Neural progenitor cell (in vitro differentiated cells): Measurements from ENCODE around the gene CCDC184. TPM values are rescaled to one million over a fixed set of nuclear protein-coding genes. Genes with fewer than 3 reads are reported as not detected.

Experiments used
- DNase-seq: peaks from one replicate; pipeline ENCODE4 v3.0.0-alpha.2; 2016; ENCODE audit warnings: low spot score
- H2AFZ ChIP-seq: fragments of 200-600 bp; sonication (generic); replicated peaks from 2 replicates; pipeline ENCODE4 v1.6.1; 2016; ENCODE audit warnings: antibody characterized with exemption
- H3F3A ChIP-seq: fragments of 200-600 bp; sonication (generic); 2 replicates; pipeline ENCODE4 v1.6.1; 2016; ENCODE audit warnings: antibody characterized with exemption, low read depth
- H3K27ac ChIP-seq: fragments of 200-600 bp; sonication (generic); 2 replicates; pipeline ENCODE4 v1.5.1; 2016; ENCODE audit warnings: mild to moderate bottlenecking
- H3K27me3 ChIP-seq: fragments of 200-600 bp; sonication (generic); 2 replicates; pipeline ENCODE4 v1.6.1; 2016; ENCODE audit warnings: mild to moderate bottlenecking, moderate library complexity
- H3K36me3 ChIP-seq: fragments of 200-600 bp; sonication (generic); 2 replicates; pipeline ENCODE4 v1.5.1; 2016
- H3K4me1 ChIP-seq: fragments of 200-600 bp; sonication (generic); 2 replicates; pipeline ENCODE4 v1.6.1; 2016; ENCODE audit warnings: mixed run types
- H3K4me2 ChIP-seq: fragments of 200-600 bp; sonication (generic); 2 replicates; pipeline ENCODE4 v1.6.1; 2016
- H3K4me3 ChIP-seq: fragments of 200-600 bp; sonication (generic); 2 replicates; pipeline ENCODE4 v1.5.1; 2016
- H3K79me2 ChIP-seq: fragments of 200-600 bp; sonication (generic); 2 replicates; pipeline ENCODE4 v1.6.1; 2016; ENCODE audit warnings: low read depth
- H3K9ac ChIP-seq: fragments of 200-600 bp; sonication (generic); 2 replicates; pipeline ENCODE4 v1.6.1; 2016
- H3K9me3 ChIP-seq: fragments of 200-600 bp; sonication (generic); 2 replicates; pipeline ENCODE4 v1.5.1; 2016; ENCODE audit warnings: low read depth
- H4K20me1 ChIP-seq: fragments of 200-600 bp; sonication (generic); 2 replicates; pipeline ENCODE4 v1.6.1; 2016; ENCODE audit warnings: low read depth
- H3K27ac Mint-ChIP-seq: 3 replicates; pipeline ENCODE4 v1.8.0; 2021; ENCODE audit warnings: mixed read lengths
- H3K27me3 Mint-ChIP-seq: 2 replicates; pipeline ENCODE4 v1.8.0; 2022; ENCODE audit warnings: low read depth, mild to moderate bottlenecking, inconsistent platforms, moderate library complexity, mixed read lengths; ENCODE audit not compliant: insufficient read depth
- H3K36me3 Mint-ChIP-seq: 3 replicates; pipeline ENCODE4 v1.8.0; 2021; ENCODE audit warnings: mixed read lengths
- H3K4me1 Mint-ChIP-seq: 3 replicates; pipeline ENCODE4 v1.8.0; 2021; ENCODE audit warnings: mixed read lengths
- H3K4me3 Mint-ChIP-seq: 3 replicates; pipeline ENCODE4 v1.8.0; 2021; ENCODE audit warnings: mild to moderate bottlenecking, moderate library complexity, mixed read lengths
- H3K9me3 Mint-ChIP-seq: 3 replicates; pipeline ENCODE4 v1.8.0; 2020; ENCODE audit warnings: mixed read lengths
- EZH2 ChIP-seq: fragments of 200-600 bp; sonication (generic); IDR thresholded peaks from 2 replicates; pipeline ENCODE4 v1.6.1; 2017; ENCODE audit warnings: antibody characterized with exemption, mild to moderate bottlenecking, moderate library complexity
- EZH2phosphoT487 ChIP-seq: fragments of 200-600 bp; sonication (generic); IDR thresholded peaks from 2 replicates; pipeline ENCODE4 v1.6.1; 2017; ENCODE audit warnings: antibody characterized with exemption
- total RNA-seq: library from RNA; depleted of rRNA; stranded (reverse); fragments of >200 nt; gene quantifications from 2 replicates; pipeline ENCODE4 v1.2.3, GENCODE V29; 2015; ENCODE audit warnings: low replicate concordance
- TF ChIP-seq, protein P1 (sequence below): fragments of 200-600 bp; sonication (generic); IDR thresholded peaks from 2 replicates; pipeline ENCODE4 v1.5.1; 2017; ENCODE audit warnings: antibody characterized with exemption, mild to moderate bottlenecking

Gene CCDC184
- total RNA-seq, 1 donor from 2014 or later: 0.28 TPM

DNA sequence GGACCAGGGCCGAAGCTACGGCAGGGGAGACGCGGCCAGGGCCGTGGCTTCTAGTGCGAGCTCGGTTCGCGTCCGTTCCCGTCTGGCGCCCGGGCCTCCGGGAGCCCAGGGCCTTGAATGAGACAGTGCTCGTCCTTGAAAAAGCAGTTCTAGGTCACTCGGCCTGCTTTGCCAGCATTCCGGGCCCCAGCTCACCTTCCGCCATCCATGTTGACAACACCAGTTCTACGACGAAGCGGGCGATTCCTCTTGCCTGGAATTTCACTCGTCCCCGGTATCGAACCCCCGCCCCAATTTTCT is 15.2 kb downstream of the CCDC184 start:
- H3K27ac ChIP-seq: no peak overlapping the region

DNA sequence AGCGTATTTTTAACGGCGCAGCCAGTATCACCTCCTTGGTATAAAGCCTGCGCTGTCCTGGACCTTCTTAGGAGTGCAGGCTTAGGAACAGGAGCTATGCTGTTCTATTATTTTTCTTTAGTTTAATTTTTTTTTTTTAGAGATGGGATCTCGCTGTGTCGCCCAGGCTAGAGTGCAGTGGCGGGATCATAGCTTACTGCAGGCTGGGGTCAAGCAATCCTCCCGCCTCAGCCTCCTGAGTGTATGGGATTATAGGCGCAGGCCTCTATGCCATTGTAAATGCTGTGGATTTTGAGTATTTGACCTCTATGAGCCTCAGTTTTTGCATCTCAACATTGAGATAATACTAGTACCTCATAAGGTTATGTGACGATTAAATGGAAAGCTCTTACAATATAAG is 15.5 kb downstream of the CCDC184 start:
- peak overlapping the region; percentile 78 for H3K4me2 ChIP-seq
- H2AFZ ChIP-seq: no peak overlapping the region
- H3K4me1 Mint-ChIP-seq: peaks cover 17% of the 10 kb centered on the region

More for the DNA sequence above, 15.2 kb downstream of the CCDC184 start:
- DNase-seq: no peak
- peaks cover 17% of the 10 kb centered on the region for H3F3A ChIP-seq
- TF ChIP-seq EZH2 (no peak), EZH2phosphoT487 (no peak)
- TF ChIP-seq, protein P1, sequence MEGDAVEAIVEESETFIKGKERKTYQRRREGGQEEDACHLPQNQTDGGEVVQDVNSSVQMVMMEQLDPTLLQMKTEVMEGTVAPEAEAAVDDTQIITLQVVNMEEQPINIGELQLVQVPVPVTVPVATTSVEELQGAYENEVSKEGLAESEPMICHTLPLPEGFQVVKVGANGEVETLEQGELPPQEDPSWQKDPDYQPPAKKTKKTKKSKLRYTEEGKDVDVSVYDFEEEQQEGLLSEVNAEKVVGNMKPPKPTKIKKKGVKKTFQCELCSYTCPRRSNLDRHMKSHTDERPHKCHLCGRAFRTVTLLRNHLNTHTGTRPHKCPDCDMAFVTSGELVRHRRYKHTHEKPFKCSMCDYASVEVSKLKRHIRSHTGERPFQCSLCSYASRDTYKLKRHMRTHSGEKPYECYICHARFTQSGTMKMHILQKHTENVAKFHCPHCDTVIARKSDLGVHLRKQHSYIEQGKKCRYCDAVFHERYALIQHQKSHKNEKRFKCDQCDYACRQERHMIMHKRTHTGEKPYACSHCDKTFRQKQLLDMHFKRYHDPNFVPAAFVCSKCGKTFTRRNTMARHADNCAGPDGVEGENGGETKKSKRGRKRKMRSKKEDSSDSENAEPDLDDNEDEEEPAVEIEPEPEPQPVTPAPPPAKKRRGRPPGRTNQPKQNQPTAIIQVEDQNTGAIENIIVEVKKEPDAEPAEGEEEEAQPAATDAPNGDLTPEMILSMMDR: no peak
- Mint-ChIP-seq H3K4me3 (peak overlapping the region; percentile 85), H3K36me3 (peaks cover 13% of the 10 kb centered on the region), H3K9me3 (peaks cover 16% of the 10 kb centered on the region), H3K27ac (peak overlapping the region; percentile 84), H3K4me1 (peaks cover 18% of the 10 kb centered on the region), H3K27me3 (no peaks in the 10 kb centered on the region)
- peak overlapping the region; percentile 82 for H2AFZ ChIP-seq
- peaks cover 55% of the 10 kb centered on the region for H3K27me3 ChIP-seq
- H3K9ac ChIP-seq: no peak overlapping the region
- H3K4me2 ChIP-seq: peak overlapping the region; percentile 78
- H3K36me3 ChIP-seq: no peaks in the 10 kb centered on the region
- H4K20me1 ChIP-seq: no peaks in the 10 kb centered on the region
- peaks cover 6% of the 10 kb centered on the region for H3K4me1 ChIP-seq
- no peaks in the 10 kb centered on the region for H3K79me2 ChIP-seq
- peak overlapping the region; percentile 48 for H3K4me3 ChIP-seq
- no peaks in the 10 kb centered on the region for H3K9me3 ChIP-seq

DNA sequence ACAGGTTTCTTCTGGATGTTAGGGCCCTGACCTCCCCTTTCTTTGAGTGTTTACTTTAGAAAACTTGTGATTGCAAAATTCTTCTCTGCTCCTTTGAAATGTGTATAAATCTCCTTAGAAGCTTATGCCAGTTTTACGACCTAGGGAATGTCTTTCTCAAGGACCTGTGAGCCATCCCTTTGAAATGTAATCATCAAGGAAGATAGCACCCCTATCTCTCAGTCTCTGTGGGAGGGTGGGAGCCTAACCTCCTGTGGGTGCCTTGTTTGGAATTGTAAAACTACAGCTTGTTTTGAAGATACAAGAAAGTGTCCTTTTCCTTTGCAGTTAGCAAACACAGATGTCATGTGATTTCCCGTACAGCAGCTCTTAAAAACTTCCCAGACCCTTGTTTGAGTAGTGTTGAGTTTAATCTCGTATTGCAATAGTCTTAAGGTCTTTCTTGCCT is 16.4 kb downstream of the CCDC184 start:
- Histone ChIP-seq H3K27ac (no peak overlapping the region), H3K4me2 (no peak overlapping the region), H3K27me3 (peaks cover 51% of the 10 kb centered on the region), H4K20me1 (no peaks in the 10 kb centered on the region), H3K36me3 (no peaks in the 10 kb centered on the region), H2AFZ (no peak overlapping the region), H3K79me2 (no peaks in the 10 kb centered on the region), H3K4me1 (peaks cover 6% of the 10 kb centered on the region), H3K4me3 (no peak overlapping the region), H3F3A (peaks cover 17% of the 10 kb centered on the region), H3K9ac (no peak overlapping the region), H3K9me3 (no peaks in the 10 kb centered on the region)
- Mint-ChIP-seq H3K36me3 (peaks cover 17% of the 10 kb centered on the region), H3K4me1 (peaks cover 13% of the 10 kb centered on the region), H3K9me3 (peaks cover 21% of the 10 kb centered on the region), H3K4me3 (peak overlapping the region; percentile 85), H3K27me3 (no peaks in the 10 kb centered on the region), H3K27ac (peak overlapping the region; percentile 11)
- TF ChIP-seq EZH2: no peak
- TF ChIP-seq, protein P1: no peak
- no peak for TF ChIP-seq EZH2phosphoT487
- no peak for DNase-seq

More for the DNA sequence above, 15.5 kb downstream of the CCDC184 start:
- TF ChIP-seq, protein P1: no peak
- no peak for TF ChIP-seq EZH2
- TF ChIP-seq EZH2phosphoT487: no peak
- no peak overlapping the region for H3K27ac ChIP-seq
- Mint-ChIP-seq H3K27me3 (no peaks in the 10 kb centered on the region), H3K9me3 (peaks cover 19% of the 10 kb centered on the region), H3K4me3 (peak overlapping the region; percentile 85), H3K36me3 (peaks cover 13% of the 10 kb centered on the region), H3K27ac (peak overlapping the region; percentile 84)
- H3K4me1 ChIP-seq: peaks cover 6% of the 10 kb centered on the region
- no peaks in the 10 kb centered on the region for H3K36me3 ChIP-seq
- DNase-seq: no peak
- H3K9me3 ChIP-seq: no peaks in the 10 kb centered on the region
- no peaks in the 10 kb centered on the region for H4K20me1 ChIP-seq
- H3K27me3 ChIP-seq: peaks cover 54% of the 10 kb centered on the region
- no peak overlapping the region for H3K9ac ChIP-seq
- H3K4me3 ChIP-seq: peak overlapping the region; percentile 48
- H3F3A ChIP-seq: peaks cover 17% of the 10 kb centered on the region
- H3K79me2 ChIP-seq: no peaks in the 10 kb centered on the region
